GM12878 (cell line): ENCODE data around the gene SNAPC4. TPM values are rescaled to one million over a fixed set of nuclear protein-coding genes. Genes with fewer than 3 reads are reported as not detected.

Source experiments
- ATAC-seq: fragments of 200-7000 bp; cut with Tn5 transposase; 3 replicates; pipeline ENCODE4 v1.9.1; 2020; ENCODE audit warnings: mild to moderate bottlenecking, moderate library complexity
- BruUV-seq: library from RNA; stranded (reverse); fragments of 400-500 nt; replicated peaks from 2 replicates; lab custom pipeline; 2021; lab: Mats Ljungman, UMichigan
- CTCF ChIA-PET: fragments of 300-600 bp; sonication (Branson Sonifier 250); formaldehyde crosslinking; extraction: SDS; loops from one replicate; lab custom pipeline; 2021; ENCODE audit warnings: inconsistent platforms; lab: Yijun Ruan, JAX
- POLR2A ChIA-PET: fragments of 350-600 bp; formaldehyde crosslinking; extraction: SDS; loops from one replicate; lab custom pipeline; 2021; ENCODE audit warnings: inconsistent platforms; lab: Charles Lee
- RAD21 ChIA-PET: fragments of 300-600 bp; sonication (Branson Sonifier 250); formaldehyde crosslinking; loops from one replicate; lab custom pipeline; 2023; ENCODE audit warnings: antibody characterized with exemption; ENCODE audit not compliant: unreplicated experiment; lab: Charles Lee
- SMC1A ChIA-PET: fragments of 300-600 bp; sonication (Branson Sonifier 250); formaldehyde crosslinking; loops from one replicate; lab custom pipeline; 2023; ENCODE audit not compliant: unreplicated experiment, uncharacterized antibody; lab: Charles Lee
- DNase-seq: peaks from one replicate; pipeline ENCODE4 v3.0.0-alpha.2; 2011; ENCODE audit warnings: low read depth, low spot score
- FAIRE-seq: peaks from 3 replicates; lab custom pipeline; 2011; peaks lifted over from hg19 to GRCh38; lab: Jason Lieb, UNC
- H2AFZ ChIP-seq: 2 replicates; pipeline ENCODE4 v1.6.0; 2011; ENCODE audit warnings: low read depth, low read length, control low read depth; ENCODE audit not compliant: control insufficient read depth
- H3K27ac ChIP-seq: 2 replicates; pipeline ENCODE4 v1.5.1; 2011; ENCODE audit warnings: control low read depth; ENCODE audit not compliant: control insufficient read depth, insufficient read depth
- H3K27me3 ChIP-seq, 2 experiments: replicated peaks in 1 of 2; 2 replicates each; pipeline versions ENCODE4 v1.6.0 to v1.6.1; 2011; ENCODE audit warnings: low read length in 1 of 2; ENCODE audit not compliant: control insufficient read depth in 2 of 2, insufficient read depth in 2 of 2
- H3K36me3 ChIP-seq, 2 experiments: 2 replicates each; pipeline ENCODE4 v1.5.1; 2011; ENCODE audit warnings: low read length in 1 of 2; ENCODE audit not compliant: control insufficient read depth in 2 of 2, insufficient read depth in 2 of 2
- H3K4me1 ChIP-seq: 2 replicates; pipeline ENCODE4 v1.6.1; 2011; ENCODE audit warnings: mild to moderate bottlenecking, low read length, moderate library complexity, mixed read lengths; ENCODE audit not compliant: control insufficient read depth, insufficient read depth
- H3K4me2 ChIP-seq: 2 replicates; pipeline ENCODE4 v1.6.0; 2011; ENCODE audit warnings: control low read depth; ENCODE audit not compliant: control insufficient read depth, insufficient read depth
- H3K4me3 ChIP-seq: fragments of 200-600 bp; sonication (generic); 2 replicates; pipeline ENCODE4 v1.5.1; 2016
- H3K79me2 ChIP-seq: 2 replicates; pipeline ENCODE4 v1.6.0; 2011; ENCODE audit warnings: low read length; ENCODE audit not compliant: control insufficient read depth, insufficient read depth
- H3K9ac ChIP-seq: 2 replicates; pipeline ENCODE4 v1.8.0; 2011; ENCODE audit warnings: low read length, control low read depth, mixed read lengths; ENCODE audit not compliant: control insufficient read depth, insufficient read depth
- H3K9me3 ChIP-seq: replicated peaks from 3 replicates; pipeline ENCODE4 v1.5.1; 2011; ENCODE audit warnings: mild to moderate bottlenecking, low read length; ENCODE audit not compliant: control insufficient read depth, insufficient read depth
- H4K20me1 ChIP-seq: 2 replicates; pipeline ENCODE4 v1.6.0; 2011; ENCODE audit not compliant: control insufficient read depth, insufficient read depth
- BCLAF1 ChIP-seq: fragments of 450-650 bp; IDR thresholded peaks from 2 replicates; pipeline ENCODE4 v1.6.1; 2017; ENCODE audit warnings: antibody characterized with exemption, mild to moderate bottlenecking, moderate library complexity
- BHLHE40 ChIP-seq, 2 experiments: fragments of 450-650 bp in 1 of 2; IDR thresholded peaks; 2 replicates each; pipeline ENCODE4 v1.6.1; 2011 to 2017; ENCODE audit warnings: low read depth in 2 of 2, borderline replicate concordance in 1 of 2, improper control_type of control experiment in 1 of 2, low read length in 1 of 2, mild to moderate bottlenecking in 1 of 2
- MEF2A ChIP-seq: IDR thresholded peaks from 2 replicates; pipeline ENCODE4 v1.6.1; 2011; ENCODE audit warnings: low read depth, mild to moderate bottlenecking, low read length, moderate library complexity; ENCODE audit not compliant: insufficient read depth
- MTA2 ChIP-seq: fragments of 450-650 bp; IDR thresholded peaks from 2 replicates; pipeline ENCODE4 v1.6.1; 2016; ENCODE audit warnings: low read depth, mild to moderate bottlenecking, moderate library complexity
- NBN ChIP-seq: fragments of 450-650 bp; IDR thresholded peaks from 2 replicates; pipeline ENCODE4 v1.6.1; 2016
- NFIC ChIP-seq: IDR thresholded peaks from 2 replicates; pipeline ENCODE4 v1.6.1; 2012; ENCODE audit warnings: low read depth, mild to moderate bottlenecking, inconsistent platforms, low read length, moderate library complexity
- NR2F1 ChIP-seq: fragments of 450-650 bp; conservative IDR thresholded peaks from 2 replicates; pipeline ENCODE4 v1.6.1; 2017; ENCODE audit warnings: mild to moderate bottlenecking
- PML ChIP-seq: IDR thresholded peaks from 2 replicates; pipeline ENCODE4 v1.6.1; 2012; ENCODE audit warnings: low read length, inconsistent platforms
- SMAD1 ChIP-seq: fragments of 450-650 bp; IDR thresholded peaks from 2 replicates; pipeline ENCODE4 v1.6.1; 2018; ENCODE audit warnings: mild to moderate bottlenecking, low read depth; ENCODE audit not compliant: partially characterized antibody
- SPI1 ChIP-seq: IDR thresholded peaks from 2 replicates; pipeline ENCODE4 v1.6.1; 2011; ENCODE audit warnings: low read depth, mild to moderate bottlenecking, low read length, moderate library complexity, borderline replicate concordance; ENCODE audit not compliant: insufficient read depth
- SUPT20H ChIP-seq: IDR thresholded peaks from 2 replicates; pipeline ENCODE4 v1.6.1; 2011; ENCODE audit warnings: low read depth, mild to moderate bottlenecking, low read length, moderate library complexity, borderline replicate concordance; ENCODE audit not compliant: control insufficient read depth
- WGBS: methylation state at CpG from one replicate; pipeline ENCODE4 v1.1.6; 2016; ENCODE audit warnings: low lambda C conversion rate; ENCODE audit not compliant: insufficient replicate concordance, insufficient coverage; ENCODE audit errors: missing lambda C conversion rate; 5-methylcytosine and 5-hydroxymethylcytosine counted together
- in situ Hi-C: fragments of 300-500 bp; cut with MboI; formaldehyde crosslinking; loops from 9 replicates; pipeline ENCODE4 v1.14.3; 2018; ENCODE audit warnings: mixed read lengths
- intact Hi-C: fragments of 100-400 bp; cut with micrococcal nuclease; formaldehyde crosslinking; loops from one replicate; pipeline ENCODE4 v1.14.2; 2022; ENCODE audit not compliant: unreplicated experiment
- polyA plus RNA-seq, 11 experiments: library from polyadenylated mRNA; depleted of rRNA in 4 of 11; unstranded in 6 of 11; stranded (reverse) in 5 of 11; fragments of >200 nt; fragmentation: Nextera tagmentation in 4 of 11; fragmentation: Illumina TruSeq in 1 of 11; extraction: Ambion mirVana in 4 of 11; extraction: Trizol in 1 of 11; gene quantifications; 1 replicate in 1 of 11; 2 replicates in 10 of 11; pipeline versions ENCODE4 v1.2.1 to v1.2.3, GENCODE V29; 2011 to 2016; ENCODE audit warnings: inconsistent platforms in 2 of 11, missing spikeins in 2 of 11, low read depth in 1 of 11
- total RNA-seq, 4 experiments: library from RNA; depleted of rRNA in 3 of 4; stranded (reverse); fragments of >200 nt in 3 of 4; fragmentation: Illumina TruSeq in 1 of 4; extraction: Trizol in 1 of 4; gene quantifications; 2 replicates each; pipeline versions ENCODE4 v1.2.1 to v1.2.3, GENCODE V29; 2013 to 2021
- TF ChIP-seq, protein P1 (sequence below): IDR thresholded peaks from 2 replicates; pipeline ENCODE4 v1.6.1; 2011; ENCODE audit warnings: borderline replicate concordance, low read depth, mild to moderate bottlenecking, moderate library complexity, low read length; ENCODE audit not compliant: insufficient read depth, poor library complexity, severe bottlenecking
- TF ChIP-seq, protein P2 (sequence below): fragments of 450-650 bp; conservative IDR thresholded peaks from 2 replicates; pipeline ENCODE4 v1.6.1; 2017; ENCODE audit warnings: mild to moderate bottlenecking, moderate library complexity

Gene SNAPC4
- total and polyA plus RNA-seq, 10 of the 15 experiments (the other 5 are each of a cell fraction or from before 2014, with no cell fraction given) = 0.42 to 19.8 (median 7.0) TPM

DNA sequence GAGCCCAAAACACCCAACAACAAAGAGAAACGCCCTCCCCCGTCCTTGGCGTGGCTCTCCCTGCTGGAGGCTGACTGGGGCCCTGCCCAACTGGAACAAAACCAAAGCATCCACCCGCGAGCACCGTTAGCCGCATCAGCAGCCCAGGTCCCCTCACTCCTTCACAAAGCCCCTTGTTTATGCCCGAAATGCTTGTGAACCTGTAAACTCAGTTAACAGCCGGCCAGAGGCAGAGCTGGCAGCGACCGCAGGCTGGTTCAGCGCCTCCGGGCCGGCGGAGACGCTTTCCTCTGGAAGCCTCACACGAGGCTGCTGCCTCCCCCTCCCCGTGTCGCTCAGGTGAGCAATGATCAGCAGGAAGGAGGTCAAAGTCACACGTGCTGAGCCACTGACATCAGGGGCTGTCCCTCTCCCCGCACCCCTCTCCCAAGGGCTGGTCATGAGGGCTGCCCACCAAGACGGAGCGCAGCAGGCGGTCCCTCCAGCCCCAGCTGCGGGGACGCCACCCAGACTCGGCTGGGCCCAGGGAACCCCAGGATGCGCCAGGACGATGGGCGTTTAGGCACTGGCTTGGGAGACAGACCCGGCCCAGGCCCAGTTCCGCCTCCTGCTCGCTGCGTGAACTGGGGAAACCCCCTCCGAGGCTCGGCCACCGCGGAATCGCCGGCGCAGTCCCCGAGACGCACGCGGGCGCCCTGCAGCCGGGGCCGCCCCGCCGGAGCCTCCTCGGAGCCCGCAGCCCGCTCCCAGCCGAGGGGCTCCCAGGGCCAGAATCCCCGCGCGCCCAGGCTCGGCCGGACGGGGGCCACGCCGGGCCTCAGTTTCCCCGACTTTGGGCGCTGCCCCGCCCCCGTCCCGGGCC, 563 bp downstream of the SNAPC4 start:
- peak overlapping the region; percentile 92 for H3K4me2 ChIP-seq
- H3K9ac ChIP-seq = peak overlapping the region; percentile 82
- H2AFZ ChIP-seq = peak overlapping the region; percentile 58; the same call in 1 of the 2 replicates
- no peaks in the 10 kb centered on the region for H4K20me1 ChIP-seq
- SMC1A ChIA-PET = no interaction called here
- FAIRE-seq (peak; percentile 27), ATAC-seq (peak; percentile 46), DNase-seq (no peak)
- H3K4me3 ChIP-seq = peak overlapping the region; percentile 96
- intact Hi-C loops (loop anchor here (1.0 kb wide), 1 partner anchor 60 kb away; no protein-coding TSS in a partner anchor), in situ Hi-C loops (loop anchor here (5.0 kb wide), 1 partner anchor 62 kb away; no protein-coding TSS in a partner anchor)
- WGBS = 1% methylated on average over 66 of the region's 67 CpGs
- H3K79me2 ChIP-seq = peaks cover 28% of the 10 kb centered on the region
- H3K9me3 ChIP-seq = no peaks in the 10 kb centered on the region
- H3K27me3 ChIP-seq = no peaks in the 10 kb centered on the region
- CTCF ChIA-PET = interaction anchor here (1.6 to 2.5 kb wide), 2 partner anchors 26 to 27 kb away, joined by 4 to 7 read pairs; no protein-coding TSS in a partner anchor
- no TSS peak for BruUV-seq
- POLR2A ChIA-PET = interaction anchor here (2.4 kb wide), 1 partner anchor 10 kb away, joined by 11 read pairs; the partner anchor contains the start of genes ENTR1 and PMPCA
- RAD21 ChIA-PET = no interaction called here
- H3K4me1 ChIP-seq = peaks cover 24% of the 10 kb centered on the region
- peak overlapping the region; percentile 61 for H3K27ac ChIP-seq
- peaks cover 20 to 22% of the 10 kb centered on the region in 2 experiments for H3K36me3 ChIP-seq
- TF ChIP-seq NFIC (no peak), SUPT20H (no peak), BHLHE40 (IDR thresholded peaks at IDR 0.05; ENCODE audit: borderline replicate concordance in 1 of 2, low read depth in 2 of 2, low read length in 1 of 2) (peak; percentile 69 to 77), NR2F1 (peak; percentile 27; the same call in 1 of the 2 replicates), BCLAF1 (0 out of 2 replicates have a peak, but pooled peaks have one; percentile 9), NBN (no peak), MEF2A (no peak), PML (no peak), SPI1 (0 out of 2 replicates have a peak, but pooled peaks have one; percentile 4), MTA2 (no peak), SMAD1 (no peak)
- TF ChIP-seq, protein P1, sequence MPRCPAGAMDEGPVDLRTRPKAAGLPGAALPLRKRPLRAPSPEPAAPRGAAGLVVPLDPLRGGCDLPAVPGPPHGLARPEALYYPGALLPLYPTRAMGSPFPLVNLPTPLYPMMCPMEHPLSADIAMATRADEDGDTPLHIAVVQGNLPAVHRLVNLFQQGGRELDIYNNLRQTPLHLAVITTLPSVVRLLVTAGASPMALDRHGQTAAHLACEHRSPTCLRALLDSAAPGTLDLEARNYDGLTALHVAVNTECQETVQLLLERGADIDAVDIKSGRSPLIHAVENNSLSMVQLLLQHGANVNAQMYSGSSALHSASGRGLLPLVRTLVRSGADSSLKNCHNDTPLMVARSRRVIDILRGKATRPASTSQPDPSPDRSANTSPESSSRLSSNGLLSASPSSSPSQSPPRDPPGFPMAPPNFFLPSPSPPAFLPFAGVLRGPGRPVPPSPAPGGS = peak; percentile 34
- TF ChIP-seq, protein P2, sequence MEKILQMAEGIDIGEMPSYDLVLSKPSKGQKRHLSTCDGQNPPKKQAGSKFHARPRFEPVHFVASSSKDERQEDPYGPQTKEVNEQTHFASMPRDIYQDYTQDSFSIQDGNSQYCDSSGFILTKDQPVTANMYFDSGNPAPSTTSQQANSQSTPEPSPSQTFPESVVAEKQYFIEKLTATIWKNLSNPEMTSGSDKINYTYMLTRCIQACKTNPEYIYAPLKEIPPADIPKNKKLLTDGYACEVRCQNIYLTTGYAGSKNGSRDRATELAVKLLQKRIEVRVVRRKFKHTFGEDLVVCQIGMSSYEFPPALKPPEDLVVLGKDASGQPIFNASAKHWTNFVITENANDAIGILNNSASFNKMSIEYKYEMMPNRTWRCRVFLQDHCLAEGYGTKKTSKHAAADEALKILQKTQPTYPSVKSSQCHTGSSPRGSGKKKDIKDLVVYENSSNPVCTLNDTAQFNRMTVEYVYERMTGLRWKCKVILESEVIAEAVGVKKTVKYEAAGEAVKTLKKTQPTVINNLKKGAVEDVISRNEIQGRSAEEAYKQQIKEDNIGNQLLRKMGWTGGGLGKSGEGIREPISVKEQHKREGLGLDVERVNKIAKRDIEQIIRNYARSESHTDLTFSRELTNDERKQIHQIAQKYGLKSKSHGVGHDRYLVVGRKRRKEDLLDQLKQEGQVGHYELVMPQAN = peak; percentile 97
